Measurements from ENCODE around the gene CAMK1D.

CAMK1D gene

DNA sequence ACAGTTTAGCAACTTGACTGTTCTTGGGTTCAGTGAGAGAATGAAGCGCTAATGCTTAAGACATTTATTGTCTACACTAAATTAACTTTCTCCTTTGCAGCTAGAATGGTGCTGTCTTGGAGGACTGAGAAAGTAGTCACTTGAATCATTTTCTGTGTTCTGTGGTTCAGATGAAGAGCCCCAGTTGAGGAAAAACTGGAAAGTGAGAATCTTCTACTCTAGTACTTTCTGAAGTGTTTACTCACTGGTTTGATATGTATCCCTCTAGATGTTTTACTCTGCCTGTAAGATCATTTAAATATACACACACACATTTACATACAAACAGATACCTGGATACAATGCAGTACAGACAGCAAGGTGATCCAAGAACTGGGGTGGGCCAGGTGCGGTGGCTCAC, 308.1 kb downstream of the CAMK1D start:
- no peak for DNase-seq

DNA sequence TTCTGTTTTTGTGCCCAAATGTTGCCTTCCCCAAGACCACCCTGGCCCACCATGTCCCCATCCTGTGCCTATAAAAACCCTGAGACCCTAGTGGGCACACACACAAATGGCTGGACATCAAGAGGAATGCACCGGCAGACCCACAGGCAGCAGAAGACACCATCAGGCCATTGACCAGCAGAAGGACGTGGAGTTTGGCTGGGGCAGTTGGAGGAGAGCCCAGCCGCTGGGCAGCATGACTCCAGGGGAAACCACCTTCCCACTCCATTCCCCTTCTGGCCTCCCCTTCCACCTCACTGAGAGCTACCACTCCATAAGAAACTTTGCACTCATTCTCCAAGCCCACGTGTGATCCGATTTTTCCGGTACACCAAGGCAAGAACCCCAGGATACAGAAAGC, 309.2 kb downstream of the CAMK1D start:
- no peak for DNase-seq

DNA sequence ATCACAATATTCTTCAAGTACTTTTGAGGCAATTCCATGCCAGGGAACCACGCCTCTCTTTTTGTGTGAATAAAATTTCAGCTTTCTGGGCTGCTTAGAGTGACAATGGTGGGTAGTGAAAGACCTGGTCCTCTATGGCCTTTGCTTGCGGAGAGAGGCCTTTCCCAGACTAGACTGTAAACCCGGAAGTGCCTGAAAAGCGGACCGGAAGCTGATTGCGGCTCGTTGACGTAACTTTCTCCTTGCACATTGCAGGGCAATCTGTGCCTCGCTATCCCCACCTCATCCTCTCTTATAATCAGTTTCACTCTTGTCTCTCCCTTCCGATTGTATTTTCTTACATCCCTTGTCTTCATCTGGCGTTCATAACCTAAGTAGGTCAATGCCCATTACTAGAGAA, 310.4 kb downstream of the CAMK1D start:
- DNase-seq: no peak

DNA sequence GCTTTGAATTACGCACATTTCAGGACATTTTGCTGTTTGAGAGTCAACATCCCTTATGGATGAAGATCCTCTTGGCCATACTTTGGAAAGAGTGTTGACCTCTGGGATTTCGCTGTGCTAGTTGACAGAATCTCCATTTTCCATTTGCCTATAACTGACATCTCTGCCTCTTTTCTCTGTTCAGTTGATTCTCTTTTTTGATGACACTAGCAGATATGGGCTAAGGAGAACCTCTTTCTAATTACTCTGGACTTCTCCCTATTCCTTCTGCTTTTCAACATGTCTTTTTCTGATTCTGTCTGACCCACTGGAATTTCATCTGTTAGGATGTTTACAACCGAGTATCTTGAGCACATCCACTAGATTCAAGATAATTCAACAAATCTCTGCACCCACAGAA, 311.5 kb downstream of the CAMK1D start:
- DNase-seq: no peak

DNA sequence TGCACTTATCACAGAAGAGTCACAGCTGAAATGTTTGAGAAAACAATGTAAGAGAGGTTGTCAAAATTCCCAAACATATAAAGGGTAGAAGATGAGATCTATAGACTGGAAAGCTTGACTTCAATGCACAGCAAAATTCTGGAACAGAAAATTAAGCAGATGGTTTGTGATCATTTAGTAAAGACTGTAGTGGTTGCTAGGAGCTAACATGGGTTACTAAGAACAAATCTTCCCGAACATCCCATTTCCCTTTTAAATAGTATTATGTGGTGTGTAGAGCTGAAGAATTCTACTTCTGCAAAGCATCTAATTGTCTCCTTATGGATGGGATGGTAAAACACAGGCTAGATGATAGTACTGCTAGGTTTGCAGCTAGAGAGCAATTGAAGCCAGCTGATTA, 312.3 kb downstream of the CAMK1D start:
- no peak for DNase-seq

DNA sequence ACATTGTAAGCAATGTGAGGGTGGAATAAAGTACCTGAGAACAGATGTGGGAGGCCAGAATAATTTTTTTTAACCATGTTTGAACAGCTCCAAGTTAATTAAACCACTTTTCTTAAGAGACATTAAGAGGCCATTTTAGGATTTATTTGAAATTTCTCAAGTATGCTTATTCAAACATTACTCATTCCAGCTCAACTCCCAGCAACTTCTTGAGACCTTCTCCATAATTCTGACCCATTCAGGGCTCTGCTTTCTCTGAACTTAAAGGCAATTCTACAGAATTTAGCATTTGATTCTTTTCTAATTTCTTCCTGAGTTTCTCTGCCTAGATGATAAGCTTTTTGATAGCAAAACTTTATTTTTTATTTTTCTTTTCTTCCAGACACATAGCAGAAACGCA, 314.5 kb downstream of the CAMK1D start:
- no peak for DNase-seq

DNA sequence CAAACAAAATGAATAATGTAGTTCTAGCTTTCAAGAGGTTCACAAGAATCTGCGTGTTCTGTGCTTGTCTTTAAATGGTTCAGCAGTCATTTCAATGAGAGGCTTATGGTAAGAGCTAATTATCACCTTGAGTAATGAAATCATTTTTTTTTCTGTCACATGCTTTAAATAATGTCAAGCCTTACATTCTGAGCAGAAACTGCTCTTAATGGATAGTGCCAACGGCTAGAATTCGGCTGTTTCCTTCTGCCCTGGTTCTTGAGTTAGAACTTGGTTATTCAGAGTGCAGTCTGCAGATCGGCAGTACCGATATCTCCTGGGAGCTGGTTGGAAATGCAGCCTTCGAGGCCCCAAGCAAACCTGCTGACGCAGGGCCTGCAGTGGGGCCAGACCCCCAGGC, 316.2 kb downstream of the CAMK1D start:
- no peak for DNase-seq

DNA sequence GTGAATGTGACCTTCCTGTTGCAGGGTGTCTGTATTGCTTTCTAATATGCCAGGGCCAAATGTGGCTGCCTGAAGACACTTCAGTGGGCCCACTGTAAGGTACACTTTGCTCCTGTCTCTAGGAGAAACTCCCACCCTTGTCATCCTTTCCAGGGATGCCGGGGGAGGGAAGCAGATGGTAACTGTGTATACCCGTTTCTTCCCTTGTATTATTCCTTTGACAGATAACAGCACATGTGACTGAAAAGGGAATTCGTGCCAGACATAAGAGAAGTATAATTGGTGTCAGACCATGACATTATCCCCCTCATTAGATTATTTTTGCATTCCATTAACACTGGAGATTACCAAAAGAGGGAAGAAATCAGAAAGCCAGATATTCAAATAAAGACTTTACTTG, 317.7 kb downstream of the CAMK1D start:
- no peak for DNase-seq

DNA sequence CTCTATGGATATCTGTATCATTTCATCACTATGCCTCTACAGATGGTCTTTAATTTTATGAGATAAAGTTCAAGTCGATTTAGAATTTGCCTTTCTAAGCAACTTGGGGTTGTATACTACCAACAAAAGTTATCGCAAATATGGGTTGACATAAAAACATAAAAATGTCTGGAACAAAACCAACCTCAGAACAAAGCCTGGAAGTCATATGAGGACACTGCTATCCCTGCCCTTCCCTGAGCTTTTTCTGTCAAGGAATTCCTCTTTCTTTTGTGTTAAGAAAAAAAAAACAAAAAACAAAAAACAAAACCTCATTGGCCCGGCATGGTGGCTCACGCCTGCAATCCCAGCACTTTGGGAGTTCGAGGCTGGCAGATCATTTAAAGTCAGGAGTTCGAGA, 319.3 kb downstream of the CAMK1D start:
- no peak for DNase-seq

DNA sequence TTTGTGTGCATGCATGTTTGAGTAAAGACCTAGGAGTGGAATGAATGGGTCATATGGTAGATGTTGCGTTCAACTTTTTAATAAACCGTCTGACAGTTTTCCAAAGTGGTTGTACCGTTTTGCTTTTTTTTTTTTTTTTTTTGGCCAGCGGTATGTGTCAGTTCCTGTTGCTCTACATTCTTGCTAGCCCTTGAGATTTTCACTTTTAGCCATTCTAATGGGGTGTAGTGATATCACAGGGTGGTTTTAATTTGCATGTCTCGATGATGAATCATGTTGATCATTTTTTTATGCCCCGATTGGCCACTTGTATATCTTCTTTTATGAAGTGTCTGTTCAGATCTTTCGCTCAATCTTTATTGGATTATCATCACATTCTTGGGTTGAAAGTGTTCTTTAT, 320.7 kb downstream of the CAMK1D start:
- no peak for DNase-seq

DNA sequence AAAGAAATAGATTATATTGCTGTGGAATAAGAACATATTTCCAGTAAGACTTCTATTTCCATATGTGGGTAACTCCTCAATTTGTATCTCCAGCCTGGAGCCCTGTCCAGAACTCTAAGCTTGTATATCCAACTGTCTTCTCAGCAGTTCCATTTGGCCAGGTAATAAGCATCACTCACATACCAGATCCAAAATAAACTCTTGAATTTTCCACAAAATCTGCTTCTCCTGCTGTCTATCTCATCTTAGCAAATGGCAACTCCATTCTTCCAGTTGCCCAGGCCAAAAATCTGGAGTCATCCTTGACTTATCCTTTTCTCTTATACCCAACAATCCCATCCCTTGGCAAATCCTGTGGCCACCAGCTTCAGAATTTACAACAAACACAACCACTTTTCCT, 325.8 kb downstream of the CAMK1D start:
- DNase-seq: no peak

DNA sequence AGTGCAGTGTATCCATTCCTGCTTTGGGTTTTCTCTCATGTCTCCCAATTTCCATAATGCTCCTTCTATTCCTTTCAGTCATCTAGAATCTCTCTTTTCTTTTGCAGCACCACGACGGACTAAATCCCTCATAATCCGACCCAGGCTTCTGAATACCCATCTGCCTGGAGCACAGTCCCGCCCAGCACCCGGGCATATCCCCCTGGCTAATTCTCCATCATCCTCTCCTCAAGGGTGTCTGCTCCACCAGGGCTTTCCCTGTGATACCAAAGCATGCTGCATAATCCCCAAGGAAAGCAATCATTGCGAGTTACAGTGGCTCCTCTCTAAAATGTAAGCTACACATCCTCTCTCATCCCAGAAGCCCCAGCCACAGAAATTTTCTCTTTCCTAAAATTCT, 330.3 kb downstream of the CAMK1D start:
- no peak for DNase-seq

DNA sequence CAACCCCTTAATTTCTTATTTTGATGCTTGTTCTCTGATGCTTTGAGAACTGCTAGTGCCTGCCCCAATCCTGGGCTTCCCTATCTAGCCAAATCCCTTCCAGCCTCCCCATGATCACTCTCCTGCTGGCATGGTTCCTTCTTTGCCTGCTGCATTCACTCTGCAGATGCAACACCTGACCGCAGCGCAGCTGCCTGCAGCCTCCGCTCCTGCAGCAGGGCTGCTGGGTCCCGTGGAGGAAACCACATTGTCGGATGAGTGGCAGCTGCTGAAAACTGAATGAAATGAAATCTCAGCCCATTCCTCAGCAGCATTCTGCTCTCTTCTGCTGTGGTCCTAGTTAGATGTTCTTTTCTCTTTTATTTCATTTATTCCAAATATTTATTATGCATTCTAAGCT, 331.9 kb downstream of the CAMK1D start:
- DNase-seq: no peak

DNA sequence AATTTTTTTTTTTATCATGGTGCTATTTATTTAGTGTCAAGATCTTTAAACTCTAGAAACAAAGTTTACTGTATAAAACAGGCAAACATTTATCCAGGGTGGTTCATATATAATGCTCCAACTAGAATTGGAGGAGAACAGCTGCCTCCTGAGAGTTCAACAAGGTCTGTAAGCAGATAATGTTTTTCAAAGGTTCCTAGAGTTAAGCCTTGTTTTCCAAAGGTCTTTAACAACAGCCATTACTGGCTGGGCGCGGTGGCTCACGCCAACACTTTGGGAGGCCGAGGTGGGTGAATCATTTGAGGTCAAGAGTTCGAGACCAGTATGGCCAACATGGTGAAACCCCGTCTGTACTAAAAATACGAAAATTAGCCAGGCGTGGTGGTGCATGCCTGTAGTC, 335.4 kb downstream of the CAMK1D start:
- DNase-seq: no peak

DNA sequence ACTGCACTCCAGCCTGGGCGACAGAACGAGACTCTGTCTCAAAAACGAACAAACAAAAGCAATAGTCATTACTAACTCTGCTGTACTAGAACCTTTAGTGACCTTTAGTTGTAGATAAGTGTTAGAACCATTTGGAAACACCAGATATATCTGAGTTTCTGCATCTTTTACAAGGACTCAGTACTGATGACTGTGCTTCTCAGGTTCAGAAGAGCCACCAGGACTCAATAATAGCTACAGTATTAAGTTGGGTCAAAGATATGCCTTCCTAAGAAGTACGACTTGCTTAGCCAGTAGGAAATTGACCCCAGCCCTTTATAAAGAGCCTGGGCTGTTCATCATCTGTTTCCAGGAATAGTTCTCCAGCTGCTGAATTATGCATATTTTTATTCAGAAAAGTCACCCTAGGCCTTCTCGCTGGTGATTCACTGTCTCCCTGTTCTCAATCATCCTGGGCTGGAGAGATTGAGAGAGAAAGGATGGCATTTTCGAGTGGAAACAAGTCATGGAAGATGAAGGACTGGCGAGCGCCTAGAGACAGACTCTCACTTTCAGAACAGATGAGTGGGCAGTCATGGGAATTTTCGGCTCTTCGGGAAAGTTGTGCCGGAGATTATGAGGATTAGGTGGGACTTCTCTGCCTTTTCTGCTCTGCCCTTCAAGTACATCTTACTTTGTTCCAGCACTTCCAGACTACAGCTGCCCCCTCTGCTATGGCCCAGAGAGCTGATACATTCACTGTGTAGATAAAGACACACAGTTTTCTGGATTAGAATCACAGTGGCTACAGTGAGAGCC, 336.1 kb downstream of the CAMK1D start:
- DNase-seq: no peak

DNA sequence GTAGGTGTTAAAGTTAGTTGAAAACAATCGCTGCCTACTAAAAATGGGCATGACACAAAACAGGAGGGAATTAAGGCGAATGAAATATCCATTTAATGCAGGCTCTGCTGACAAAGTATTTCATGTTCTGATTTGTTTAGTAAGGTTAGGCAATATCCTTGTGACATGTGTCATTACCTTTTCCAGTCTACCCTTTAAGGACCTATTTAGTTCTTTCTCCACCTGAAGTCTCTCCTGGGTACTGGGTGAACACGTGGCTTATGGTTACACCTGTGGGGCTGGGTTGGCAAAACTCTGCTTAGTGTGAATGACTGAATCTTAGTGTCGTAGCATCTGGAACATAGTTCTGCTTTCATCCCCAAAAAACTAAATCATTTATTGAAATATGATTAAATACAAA, 338.6 kb downstream of the CAMK1D start:
- no peak for DNase-seq

DNA sequence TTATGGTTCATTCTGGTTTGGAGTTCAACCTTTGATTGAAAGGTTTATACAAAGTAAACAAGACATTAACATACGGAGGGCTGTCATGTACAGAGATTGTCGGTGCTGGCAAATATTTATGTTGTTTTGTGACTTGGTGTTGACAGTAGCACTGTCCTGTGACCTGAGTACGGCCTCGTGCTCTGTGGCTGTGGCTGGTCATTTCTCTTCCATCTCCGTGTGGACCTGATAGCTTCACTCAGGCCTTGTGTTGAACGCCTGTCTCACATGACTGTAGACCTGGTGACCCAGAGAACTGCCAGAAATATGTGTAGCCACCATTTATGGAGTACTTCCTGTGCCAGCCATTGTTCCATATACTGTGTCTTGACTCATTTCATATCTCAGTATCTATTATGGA, 340.5 kb downstream of the CAMK1D start:
- no peak for DNase-seq

DNA sequence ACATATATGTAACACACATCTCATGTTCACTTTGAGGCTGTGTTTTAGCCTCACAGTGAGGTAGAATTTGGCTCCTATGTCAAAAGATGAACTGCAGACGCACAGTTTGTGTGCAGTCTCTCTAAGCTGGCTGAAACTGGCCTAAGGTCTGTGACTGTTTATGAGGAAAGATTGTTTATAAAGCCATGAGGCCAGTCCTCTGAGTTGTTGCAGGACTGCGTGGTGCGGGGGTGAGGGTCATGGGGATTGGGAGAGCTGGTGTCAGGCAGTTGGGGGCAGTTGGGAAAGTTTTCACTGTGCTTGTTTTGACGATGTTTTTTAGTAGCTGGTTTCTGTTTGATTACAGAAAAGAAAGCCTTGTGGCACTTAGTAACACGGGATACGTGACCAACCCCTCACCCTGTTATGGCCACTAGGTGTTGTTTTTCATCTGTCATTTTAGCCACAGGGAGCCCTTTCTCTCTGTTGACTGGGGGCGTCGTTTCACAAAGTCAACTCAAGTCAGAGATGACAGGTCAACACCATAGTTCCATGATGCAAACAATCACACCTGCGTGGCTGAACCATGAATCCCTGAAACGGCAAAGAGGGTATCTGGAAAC, 341.3 kb downstream of the CAMK1D start:
- peak; percentile 44 for DNase-seq

DNA sequence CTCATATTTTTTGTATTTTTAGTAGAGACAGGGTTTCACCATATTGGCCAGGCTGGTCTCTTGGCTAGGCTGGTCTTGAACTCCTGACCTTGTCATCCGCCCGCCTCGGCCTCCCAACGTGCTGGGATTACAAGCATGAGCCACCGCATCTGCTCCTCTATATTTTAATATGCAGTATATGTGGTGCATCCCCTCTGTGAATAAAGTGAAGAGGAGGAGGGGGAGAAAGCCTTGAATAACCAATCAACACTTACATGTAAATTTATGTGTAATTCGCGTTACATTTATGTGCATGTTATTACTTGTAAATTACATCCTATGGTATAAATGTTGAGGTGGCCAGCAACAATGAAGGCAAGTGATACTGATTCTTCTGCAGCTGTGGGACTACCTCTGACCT, 342.2 kb downstream of the CAMK1D start:
- DNase-seq: no peak

DNA sequence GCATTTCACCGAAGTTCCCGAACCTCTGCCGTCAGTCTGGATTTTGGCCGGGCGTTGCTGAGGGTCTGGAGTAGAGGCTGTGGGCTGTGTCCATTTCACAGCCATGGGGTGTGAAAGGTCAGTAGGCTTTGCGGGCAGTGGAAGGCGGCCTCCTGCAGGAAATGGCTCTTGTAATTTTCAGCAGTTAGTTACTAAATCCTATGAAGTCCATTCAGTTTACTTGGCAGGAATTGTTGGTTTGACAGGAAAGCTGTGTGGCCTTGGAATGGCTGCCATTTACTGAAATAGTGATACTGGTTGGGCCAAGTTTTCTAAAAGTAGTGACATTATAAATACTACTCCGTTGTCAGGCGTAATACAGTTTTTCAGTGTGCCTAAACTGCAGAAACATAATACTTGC, 348.4 kb downstream of the CAMK1D start:
- no peak for DNase-seq

DNA sequence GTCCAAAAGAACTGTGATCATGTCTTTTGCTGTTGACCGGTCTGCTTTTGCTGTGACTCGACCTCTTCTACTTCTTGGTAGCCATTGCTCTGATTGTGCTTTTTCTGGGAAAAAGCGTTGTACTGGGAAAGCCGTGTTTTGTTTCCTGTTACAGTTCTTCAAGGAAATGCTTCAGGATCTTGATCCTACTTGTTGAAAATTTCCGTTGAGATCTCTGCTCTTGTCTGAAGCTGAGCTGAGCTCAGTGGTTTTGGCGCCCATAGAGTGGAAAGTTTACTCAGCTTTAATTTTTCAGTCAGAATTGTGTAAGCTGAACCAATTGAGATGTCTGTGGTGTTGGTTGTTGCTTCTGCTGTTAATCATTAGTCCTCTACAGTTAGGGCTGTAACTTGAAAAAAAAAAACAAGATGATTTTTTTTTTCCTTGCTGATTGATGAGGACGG, 349.9 kb downstream of the CAMK1D start:
- no peak for DNase-seq

DNA sequence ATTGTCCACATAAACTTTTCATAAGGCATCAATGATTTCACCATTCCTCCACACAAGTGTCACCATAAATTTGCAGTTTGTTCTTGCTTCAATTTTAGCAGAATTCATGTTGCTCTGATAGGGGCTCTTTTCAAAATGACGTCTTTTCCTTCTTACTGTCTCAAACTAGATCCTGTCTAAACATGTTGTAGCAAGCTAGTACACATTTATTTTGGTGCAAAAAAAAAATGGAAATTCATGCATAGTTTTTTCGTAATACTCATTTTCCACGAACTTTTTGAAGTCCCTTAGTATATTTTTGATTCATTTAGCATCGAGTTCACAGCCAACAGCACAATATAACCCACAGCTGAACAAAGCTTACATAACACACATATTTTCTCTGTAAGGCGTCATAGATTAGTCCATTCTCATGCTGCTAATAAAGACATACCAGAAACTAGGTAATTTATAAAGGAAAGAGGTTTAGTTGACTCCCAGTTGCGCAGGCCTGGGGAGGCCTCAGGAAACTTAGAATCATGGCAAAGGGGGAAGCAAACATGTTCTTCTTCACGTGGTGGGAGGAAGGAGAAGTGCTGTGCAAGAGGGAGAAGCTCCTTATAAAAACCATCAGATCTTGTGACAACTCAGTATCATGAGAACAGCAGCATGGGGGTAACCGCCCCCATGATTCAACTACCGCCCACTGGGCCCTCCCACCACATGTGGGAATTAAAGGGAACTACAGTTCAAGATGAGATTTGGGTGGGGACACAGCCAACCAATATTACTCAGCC, 350.6 kb downstream of the CAMK1D start:
- DNase-seq: no peak

DNA sequence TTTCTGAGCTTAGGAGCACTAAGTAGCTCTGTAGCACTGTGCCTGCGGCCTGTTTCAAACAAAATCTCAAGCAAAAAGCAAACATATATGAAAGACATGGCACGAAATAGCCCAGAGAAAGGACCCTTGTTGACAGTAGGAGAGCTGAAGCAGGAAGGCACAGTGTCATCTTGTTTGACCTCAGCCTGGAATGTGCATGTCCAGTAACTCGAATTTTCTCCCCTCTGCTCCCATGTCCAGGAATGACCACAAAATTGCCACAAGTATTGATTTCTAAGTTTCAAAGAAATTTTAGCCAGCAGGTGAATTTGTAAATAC, 351.2 kb downstream of the CAMK1D start:
- DNase-seq: no peak

DNA sequence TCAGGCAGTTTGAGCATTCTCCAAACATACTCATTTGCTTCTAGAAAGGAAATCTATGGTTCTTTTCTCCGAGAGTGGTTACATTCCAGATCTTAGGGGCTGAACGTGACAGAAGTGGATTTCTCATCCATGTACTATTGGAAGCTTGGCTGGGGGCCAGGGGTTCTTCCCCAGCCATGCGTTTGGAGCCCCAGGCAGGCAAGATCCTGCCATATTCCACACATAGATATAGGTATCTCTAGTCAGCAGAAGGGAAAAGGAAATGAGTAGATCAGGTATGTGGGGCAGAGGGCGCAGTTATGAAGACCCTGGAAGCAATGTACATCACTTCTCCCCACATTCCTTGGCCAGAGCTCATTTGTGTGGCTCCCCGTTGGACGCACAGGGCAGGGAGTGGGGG, 352.3 kb downstream of the CAMK1D start:
- no peak for DNase-seq
